Astrocyte (in vitro differentiated cells and primary cell): Measurements from ENCODE around the gene C1QL4. TPM values are rescaled to one million over a fixed set of nuclear protein-coding genes. Genes with fewer than 3 reads are reported as not detected.

Experiments used
- DNase-seq: peaks from one replicate; pipeline ENCODE4 v3.0.0-alpha.2; 2010; ENCODE audit warnings: low read depth
- FAIRE-seq: peaks from 2 replicates; lab custom pipeline; 2011; peaks lifted over from hg19 to GRCh38; lab: Jason Lieb, UNC
- H2AFZ ChIP-seq: 2 replicates; pipeline ENCODE4 v1.6.0; 2012; ENCODE audit warnings: low read depth, low read length, inconsistent platforms
- H3K27ac ChIP-seq: 2 replicates; pipeline ENCODE4 v1.5.1; 2011; ENCODE audit warnings: low read depth, low read length, inconsistent platforms
- H3K27me3 ChIP-seq: 2 replicates; pipeline ENCODE4 v1.6.0; 2011; ENCODE audit warnings: low read length, inconsistent platforms; ENCODE audit not compliant: insufficient read depth
- H3K36me3 ChIP-seq: 2 replicates; pipeline ENCODE4 v1.5.1; 2011; ENCODE audit warnings: low read length, inconsistent platforms; ENCODE audit not compliant: insufficient read depth
- H3K4me1 ChIP-seq: 2 replicates; pipeline ENCODE4 v1.5.1; 2011; ENCODE audit warnings: low read length, inconsistent platforms; ENCODE audit not compliant: insufficient read depth
- H3K4me2 ChIP-seq: 2 replicates; pipeline ENCODE4 v1.6.0; 2012; ENCODE audit warnings: low read length, inconsistent platforms
- H3K4me3 ChIP-seq: 2 replicates; pipeline ENCODE4 v1.5.1; 2011; ENCODE audit warnings: low read depth, mild to moderate bottlenecking, low read length, inconsistent platforms; ENCODE audit not compliant: insufficient read depth
- H3K79me2 ChIP-seq: 2 replicates; pipeline ENCODE4 v1.6.0; 2012; ENCODE audit warnings: mild to moderate bottlenecking, low read length, inconsistent platforms; ENCODE audit not compliant: insufficient read depth
- H3K9ac ChIP-seq: 2 replicates; pipeline ENCODE4 v1.6.0; 2012; ENCODE audit warnings: mild to moderate bottlenecking, low read length, inconsistent platforms
- H3K9me3 ChIP-seq: 2 replicates; pipeline ENCODE4 v1.5.1; 2012; ENCODE audit warnings: low read depth, mild to moderate bottlenecking, low read length, inconsistent platforms; ENCODE audit not compliant: insufficient read depth
- H4K20me1 ChIP-seq: 2 replicates; pipeline ENCODE4 v1.6.0; 2012; ENCODE audit warnings: low read length, inconsistent platforms; ENCODE audit not compliant: insufficient read depth
- H3K27ac Mint-ChIP-seq: one replicate; pipeline ENCODE4 v1.8.0; 2021; ENCODE audit warnings: mild to moderate bottlenecking, mixed read lengths; ENCODE audit not compliant: unreplicated experiment
- H3K27me3 Mint-ChIP-seq: one replicate; pipeline ENCODE4 v1.8.0; 2021; ENCODE audit warnings: low read depth, mixed read lengths; ENCODE audit not compliant: unreplicated experiment
- H3K36me3 Mint-ChIP-seq: one replicate; pipeline ENCODE4 v1.8.0; 2021; ENCODE audit warnings: low read depth, mixed read lengths; ENCODE audit not compliant: unreplicated experiment
- H3K4me1 Mint-ChIP-seq: one replicate; pipeline ENCODE4 v1.8.0; 2021; ENCODE audit warnings: low read depth, mixed read lengths; ENCODE audit not compliant: unreplicated experiment
- H3K4me3 Mint-ChIP-seq: one replicate; pipeline ENCODE4 v1.8.0; 2021; ENCODE audit warnings: mild to moderate bottlenecking, moderate library complexity, mixed read lengths; ENCODE audit not compliant: unreplicated experiment
- H3K9me3 Mint-ChIP-seq: one replicate; pipeline ENCODE4 v1.8.0; 2021; ENCODE audit warnings: mild to moderate bottlenecking, mixed read lengths; ENCODE audit not compliant: unreplicated experiment
- EZH2 ChIP-seq: IDR thresholded peaks from 2 replicates; pipeline ENCODE4 v1.6.1; 2012; ENCODE audit warnings: mild to moderate bottlenecking, low read length, inconsistent platforms; ENCODE audit not compliant: insufficient read depth
- total RNA-seq: library from RNA; stranded (reverse); gene quantifications from 2 replicates; pipeline ENCODE4 v1.2.1, GENCODE V29; 2021
- TF ChIP-seq, protein P1 (sequence below): IDR thresholded peaks from 2 replicates; pipeline ENCODE4 v1.5.1; 2011; ENCODE audit warnings: low read depth, mild to moderate bottlenecking, inconsistent platforms, low read length, moderate library complexity; ENCODE audit not compliant: insufficient read depth

C1QL4 gene
- total RNA-seq, 1 donor from 2014 or later: 0.09 TPM

- Mint-ChIP-seq H3K4me3 (peak overlapping the region; percentile 70), H3K27me3 (peaks cover 59% of the 10 kb centered on the region), H3K27ac (no peak overlapping the region), H3K9me3 (no peaks in the 10 kb centered on the region), H3K36me3 (no peaks in the 10 kb centered on the region), H3K4me1 (peaks cover 6% of the 10 kb centered on the region)
- no peak for TF ChIP-seq EZH2
- TF ChIP-seq, protein P1, sequence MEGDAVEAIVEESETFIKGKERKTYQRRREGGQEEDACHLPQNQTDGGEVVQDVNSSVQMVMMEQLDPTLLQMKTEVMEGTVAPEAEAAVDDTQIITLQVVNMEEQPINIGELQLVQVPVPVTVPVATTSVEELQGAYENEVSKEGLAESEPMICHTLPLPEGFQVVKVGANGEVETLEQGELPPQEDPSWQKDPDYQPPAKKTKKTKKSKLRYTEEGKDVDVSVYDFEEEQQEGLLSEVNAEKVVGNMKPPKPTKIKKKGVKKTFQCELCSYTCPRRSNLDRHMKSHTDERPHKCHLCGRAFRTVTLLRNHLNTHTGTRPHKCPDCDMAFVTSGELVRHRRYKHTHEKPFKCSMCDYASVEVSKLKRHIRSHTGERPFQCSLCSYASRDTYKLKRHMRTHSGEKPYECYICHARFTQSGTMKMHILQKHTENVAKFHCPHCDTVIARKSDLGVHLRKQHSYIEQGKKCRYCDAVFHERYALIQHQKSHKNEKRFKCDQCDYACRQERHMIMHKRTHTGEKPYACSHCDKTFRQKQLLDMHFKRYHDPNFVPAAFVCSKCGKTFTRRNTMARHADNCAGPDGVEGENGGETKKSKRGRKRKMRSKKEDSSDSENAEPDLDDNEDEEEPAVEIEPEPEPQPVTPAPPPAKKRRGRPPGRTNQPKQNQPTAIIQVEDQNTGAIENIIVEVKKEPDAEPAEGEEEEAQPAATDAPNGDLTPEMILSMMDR: peak; percentile 73
- H3K4me1 ChIP-seq: peaks cover 42% of the 10 kb centered on the region
- no peaks in the 10 kb centered on the region for H3K9me3 ChIP-seq
- H3K27me3 ChIP-seq: peaks cover 28% of the 10 kb centered on the region
- H4K20me1 ChIP-seq: no peaks in the 10 kb centered on the region
- FAIRE-seq (no peak), DNase-seq (peak; percentile 81)
- no peak overlapping the region for H3K27ac ChIP-seq
- H3K4me3 ChIP-seq: peak overlapping the region; percentile 51
- H2AFZ ChIP-seq: peak overlapping the region; percentile 89
- H3K36me3 ChIP-seq: no peaks in the 10 kb centered on the region
- H3K9ac ChIP-seq: peak overlapping the region; percentile 70
- no peaks in the 10 kb centered on the region for H3K79me2 ChIP-seq
- peak overlapping the region; percentile 85 for H3K4me2 ChIP-seq
Measured at GRCh38 chr12:49347311-49348193, 10.6 kb upstream of the C1QL4 start.

DNA sequence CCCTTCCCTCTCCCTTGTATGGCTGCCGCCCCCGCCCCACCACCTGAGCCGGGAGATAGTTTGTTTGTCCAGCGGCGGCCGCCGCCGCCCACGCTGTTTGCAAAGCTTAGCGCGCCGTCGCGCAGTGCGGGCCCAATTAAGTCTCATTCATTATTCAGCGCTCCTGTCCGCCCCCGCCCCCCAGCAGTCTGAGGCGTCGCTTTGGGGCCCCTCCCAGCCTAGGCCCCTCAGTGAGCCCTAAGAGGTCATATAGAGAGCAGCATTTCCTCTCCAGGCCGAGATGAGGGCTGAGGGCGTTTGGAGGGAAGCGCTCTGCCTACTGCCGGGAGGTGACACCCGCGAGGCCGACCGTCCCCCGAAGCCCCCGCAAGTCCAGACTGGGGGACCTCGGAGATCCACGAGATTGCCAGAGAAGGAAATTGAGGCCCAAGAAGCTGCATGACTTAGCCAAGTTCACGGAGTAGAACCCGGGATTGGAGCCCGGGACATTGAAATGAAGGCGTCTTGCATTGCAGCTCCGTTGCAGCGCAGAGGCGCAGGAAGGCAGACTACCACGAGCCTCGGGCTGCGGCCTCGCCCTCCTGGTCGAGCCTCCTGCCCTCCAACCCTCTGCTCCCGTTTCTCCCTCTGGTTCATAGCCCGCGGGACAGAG lies 9.8 kb upstream of the C1QL4 start, which contains the start of gene DNAJC22:
DNAJC22 (plus strand) TSS at position 230 of the 652 bp plus-strand sequence. CDS start 1,985 bp downstream, outside the sequence.
- Histone ChIP-seq H3K36me3 (no peaks in the 10 kb centered on the region), H3K9ac (peak within 1 kb of the TSS; percentile 16), H3K27ac (no peak within 1 kb of the TSS), H2AFZ (peak within 1 kb of the TSS; percentile 58), H3K9me3 (no peaks in the 10 kb centered on the region), H3K4me1 (peaks cover 42% of the 10 kb centered on the region), H3K79me2 (no peaks in the 10 kb centered on the region), H3K4me3 (peak within 1 kb of the TSS; percentile 51), H3K27me3 (peaks cover 35% of the 10 kb centered on the region), H3K4me2 (peak within 1 kb of the TSS; percentile 85), H4K20me1 (no peaks in the 10 kb centered on the region)
- no peak for TF ChIP-seq EZH2
- TF ChIP-seq, protein P1: no peak
- peak within 1 kb of the TSS; percentile 70 for H3K4me3 Mint-ChIP-seq
- peaks cover 60% of the 10 kb centered on the region for H3K27me3 Mint-ChIP-seq
- H3K9me3 Mint-ChIP-seq: no peaks in the 10 kb centered on the region
- no peaks in the 10 kb centered on the region for H3K36me3 Mint-ChIP-seq
- FAIRE-seq (no peak), DNase-seq (no peak)
- H3K4me1 Mint-ChIP-seq: peaks cover 6% of the 10 kb centered on the region
- no peak within 1 kb of the TSS for H3K27ac Mint-ChIP-seq
